Measurements from ENCODE around the gene CHKB. TPM values are rescaled to one million over a fixed set of nuclear protein-coding genes. Genes with fewer than 3 reads are reported as not detected.
A peak's percentile ranks its signal among the peaks of the same experiment; 100 is the strongest.

The CHKB gene
- total and polyA plus RNA-seq, 12 donors, result 34.1 to 917 (median 95.3) TPM

DNA sequence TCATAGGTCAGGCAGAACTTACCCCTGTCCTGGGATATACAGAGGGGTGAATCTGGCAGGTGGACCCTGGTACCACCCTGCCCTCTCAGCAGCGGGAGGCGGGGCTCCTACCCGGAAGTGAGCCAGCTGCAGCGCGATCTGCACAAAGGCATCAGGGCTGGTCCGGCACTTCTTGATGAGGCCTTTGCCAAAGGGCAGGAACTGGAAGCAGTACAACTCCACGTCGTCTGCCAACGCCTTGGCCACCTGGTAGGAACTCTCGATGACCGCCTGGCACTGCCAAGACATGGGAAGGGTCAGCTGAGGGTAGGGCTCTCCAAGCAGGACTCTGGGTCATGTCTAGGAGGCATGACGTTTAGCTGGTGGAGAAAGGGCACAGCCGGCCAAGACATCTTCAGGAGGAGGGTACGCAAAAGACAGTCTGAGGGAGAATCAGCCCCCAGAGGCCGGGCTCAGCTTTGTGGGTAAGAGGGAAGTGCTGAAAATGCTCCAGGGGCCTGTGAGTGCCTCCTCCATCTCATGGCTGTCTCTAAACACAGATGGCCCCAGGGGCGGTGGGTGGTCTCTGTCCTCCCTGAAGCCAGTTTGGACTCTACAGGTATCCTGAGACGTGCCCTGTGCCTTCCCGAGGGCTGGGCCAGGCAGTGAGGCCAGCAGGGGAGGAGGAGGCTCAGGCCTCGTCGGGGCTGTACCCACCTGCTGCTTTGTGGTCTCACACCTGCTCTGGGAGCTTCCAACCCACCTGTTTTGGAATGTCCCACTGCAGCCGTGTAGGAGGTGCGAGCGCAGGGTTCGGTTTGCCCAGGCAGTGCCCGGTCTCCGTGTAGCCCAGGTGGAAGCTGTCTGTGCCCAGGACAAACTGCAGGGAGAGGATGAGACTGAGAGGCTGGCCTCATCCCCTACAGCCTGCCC is 11.1 kb downstream of the CHKB start:
- Histone ChIP-seq H3K9me3 (replicated peaks in 1 of 3) (no peaks in the 10 kb centered on the region), H3K27ac (no peak overlapping the region), H3K4me3 (no peak overlapping the region), H3K27me3 (no peaks in the 10 kb centered on the region), H3K4me1 (replicated peaks in 1 of 2) (no peaks in the 10 kb centered on the region), H3K36me3 (replicated peaks in 1 of 2) (peaks cover 0 to 11% of the 10 kb centered on the region in 2 donors)
- peak in 1 of 7 donors; percentile 6 for DNase-seq
- no peak for TF ChIP-seq POLR2A (IDR thresholded peaks at IDR 0.05)
- TF ChIP-seq, protein P1, sequence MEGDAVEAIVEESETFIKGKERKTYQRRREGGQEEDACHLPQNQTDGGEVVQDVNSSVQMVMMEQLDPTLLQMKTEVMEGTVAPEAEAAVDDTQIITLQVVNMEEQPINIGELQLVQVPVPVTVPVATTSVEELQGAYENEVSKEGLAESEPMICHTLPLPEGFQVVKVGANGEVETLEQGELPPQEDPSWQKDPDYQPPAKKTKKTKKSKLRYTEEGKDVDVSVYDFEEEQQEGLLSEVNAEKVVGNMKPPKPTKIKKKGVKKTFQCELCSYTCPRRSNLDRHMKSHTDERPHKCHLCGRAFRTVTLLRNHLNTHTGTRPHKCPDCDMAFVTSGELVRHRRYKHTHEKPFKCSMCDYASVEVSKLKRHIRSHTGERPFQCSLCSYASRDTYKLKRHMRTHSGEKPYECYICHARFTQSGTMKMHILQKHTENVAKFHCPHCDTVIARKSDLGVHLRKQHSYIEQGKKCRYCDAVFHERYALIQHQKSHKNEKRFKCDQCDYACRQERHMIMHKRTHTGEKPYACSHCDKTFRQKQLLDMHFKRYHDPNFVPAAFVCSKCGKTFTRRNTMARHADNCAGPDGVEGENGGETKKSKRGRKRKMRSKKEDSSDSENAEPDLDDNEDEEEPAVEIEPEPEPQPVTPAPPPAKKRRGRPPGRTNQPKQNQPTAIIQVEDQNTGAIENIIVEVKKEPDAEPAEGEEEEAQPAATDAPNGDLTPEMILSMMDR (IDR thresholded peaks at IDR 0.05), result no peak
- intact Hi-C loops (cut with DNase I), result no loop called here
- 88 to 96% (median 92%) methylated on average over 7 to 26 of the region's 26 CpGs for WGBS, 4 donors

DNA sequence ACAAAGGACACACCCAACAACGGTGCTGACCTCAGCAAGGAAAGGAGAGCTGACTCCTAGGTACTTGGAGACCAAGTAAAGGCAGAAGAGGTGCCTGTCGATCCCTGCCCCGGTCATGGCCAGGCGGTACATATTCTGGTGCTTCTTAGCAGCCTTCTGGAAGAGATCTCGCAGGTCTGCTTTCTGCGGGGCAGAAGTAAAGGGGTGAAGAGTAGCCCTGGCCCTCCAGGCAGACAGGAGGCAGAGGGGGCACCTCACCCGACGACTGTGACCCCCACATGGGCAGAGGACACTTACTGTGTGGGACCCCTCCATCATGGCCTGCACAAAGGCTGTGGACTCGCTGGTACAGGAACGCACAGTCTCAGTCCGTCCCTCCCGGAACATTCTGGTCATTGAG is 11.8 kb downstream of the CHKB start:
- H3K36me3 ChIP-seq (replicated peaks in 1 of 2), result peaks cover 0 to 11% of the 10 kb centered on the region in 2 donors
- 90 to 100% (median 92%) methylated on average over 1 to 12 of the region's 12 CpGs for WGBS, 4 donors
- peak in 1 of 7 donors; percentile 7 for DNase-seq
- H3K27ac ChIP-seq, result no peak overlapping the region
- H3K4me1 ChIP-seq (replicated peaks in 1 of 2), result no peaks in the 10 kb centered on the region
- TF ChIP-seq, protein P1 (IDR thresholded peaks at IDR 0.05), result no peak
- no peak for TF ChIP-seq POLR2A (IDR thresholded peaks at IDR 0.05)
- no peaks in the 10 kb centered on the region for H3K9me3 ChIP-seq (replicated peaks in 1 of 3)
- intact Hi-C loops (cut with DNase I), result no loop called here
- H3K27me3 ChIP-seq, result no peaks in the 10 kb centered on the region
- no peak overlapping the region for H3K4me3 ChIP-seq

DNA sequence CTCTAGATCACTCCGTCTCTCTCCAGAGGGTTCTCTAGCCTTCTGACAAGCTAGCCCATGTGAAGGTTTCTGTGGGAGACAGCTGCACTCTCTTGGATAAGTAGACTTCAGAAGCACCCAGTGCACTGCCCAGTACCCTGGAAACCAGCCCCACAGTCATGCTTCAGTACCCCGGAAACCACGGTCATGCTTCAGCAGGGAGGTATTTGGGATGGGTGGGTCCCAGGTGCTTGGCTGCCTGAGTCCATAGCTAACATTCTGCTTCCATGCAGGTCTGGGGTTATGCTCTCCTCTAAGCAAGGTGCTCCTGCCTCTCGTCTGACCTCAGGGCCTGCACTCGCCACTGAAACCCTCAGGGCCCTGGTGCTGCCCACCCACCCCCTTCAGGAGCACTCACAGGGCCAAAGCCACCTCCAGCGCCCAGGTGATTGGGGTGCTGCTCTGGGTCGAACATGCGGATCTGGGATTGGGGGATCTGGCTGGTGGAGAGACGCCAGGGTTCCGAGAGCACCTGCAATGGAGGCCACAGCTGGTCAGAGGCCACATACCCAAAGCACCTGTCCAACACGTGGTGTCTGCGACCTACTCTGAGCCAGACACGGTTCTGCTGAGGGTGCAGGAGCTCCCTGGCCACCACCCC is 12.6 kb downstream of the CHKB start:
- Histone ChIP-seq H3K4me1 (replicated peaks in 1 of 2) (no peaks in the 10 kb centered on the region), H3K27me3 (no peaks in the 10 kb centered on the region), H3K27ac (no peak overlapping the region), H3K4me3 (no peak overlapping the region), H3K36me3 (replicated peaks in 1 of 2) (peaks cover 0 to 11% of the 10 kb centered on the region in 2 donors), H3K9me3 (replicated peaks in 1 of 3) (no peaks in the 10 kb centered on the region)
- peak in 2 of 7 donors; percentile 3 to 11 for DNase-seq
- TF ChIP-seq, protein P1 (IDR thresholded peaks at IDR 0.05), result no peak
- no peak for TF ChIP-seq POLR2A (IDR thresholded peaks at IDR 0.05)
- intact Hi-C loops (cut with DNase I), result no loop called here
- WGBS, 4 donors, result 85 to 93% (median 90%) methylated on average over 3 to 13 of the region's 13 CpGs

DNA sequence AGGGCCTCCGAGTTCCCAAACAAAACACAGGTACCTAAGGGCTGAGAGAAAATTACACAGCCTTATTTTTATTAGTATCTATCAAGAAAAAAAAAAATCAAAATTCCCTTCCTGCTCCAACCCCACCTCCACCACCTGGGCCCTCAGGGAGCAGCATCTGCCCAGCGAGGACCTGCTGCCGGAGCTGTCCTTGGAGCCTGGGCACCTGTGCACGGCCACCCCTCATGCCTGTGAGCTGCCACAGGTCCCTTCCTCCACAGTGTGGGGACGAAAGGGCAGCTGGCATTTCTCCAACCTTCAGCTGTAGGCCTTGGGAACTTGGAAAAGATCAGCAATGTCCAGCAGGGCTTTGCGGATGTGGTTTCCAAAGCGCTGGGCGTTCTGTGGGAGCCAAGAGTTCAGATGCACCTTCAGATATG is 13.6 kb downstream of the CHKB start:
- TF ChIP-seq POLR2A (IDR thresholded peaks at IDR 0.05), result no peak
- TF ChIP-seq, protein P1 (IDR thresholded peaks at IDR 0.05), result no peak
- 83 to 100% (median 84%) methylated on average over 4 to 8 of the region's 8 CpGs for WGBS, 4 donors
- no peak overlapping the region for H3K27ac ChIP-seq
- intact Hi-C loops (cut with DNase I), result no loop called here
- H3K4me3 ChIP-seq, result no peak overlapping the region
- no peaks in the 10 kb centered on the region for H3K4me1 ChIP-seq (replicated peaks in 1 of 2)
- peak in 3 of 7 donors; percentile 15 to 23 (median 15) for DNase-seq
- no peaks in the 10 kb centered on the region for H3K27me3 ChIP-seq
- peaks cover 0 to 11% of the 10 kb centered on the region in 2 donors for H3K36me3 ChIP-seq (replicated peaks in 1 of 2)
- H3K9me3 ChIP-seq (replicated peaks in 1 of 3), result no peaks in the 10 kb centered on the region

Data from adrenal gland (tissue), 12 donors.